Urinary bladder (tissue), 4 donors: ENCODE data around the gene WFDC5. TPM values are rescaled to one million over a fixed set of nuclear protein-coding genes. Genes with fewer than 3 reads are reported as not detected.

ENCODE experiments used
- DNase-seq: peaks from one replicate; pipeline ENCODE4 v3.0.0-alpha.2; 2015; ENCODE audit errors: extremely low spot score
- H3K27ac ChIP-seq: one replicate; pipeline ENCODE4 v1.5.1; 2013; ENCODE audit warnings: low read depth, mild to moderate bottlenecking, moderate library complexity
- H3K36me3 ChIP-seq: one replicate; pipeline ENCODE4 v1.6.1; 2013; ENCODE audit warnings: mild to moderate bottlenecking, moderate library complexity; ENCODE audit not compliant: insufficient read depth
- H3K4me1 ChIP-seq: one replicate; pipeline ENCODE4 v1.6.1; 2013; ENCODE audit warnings: mild to moderate bottlenecking, moderate library complexity; ENCODE audit not compliant: insufficient read depth
- H3K4me3 ChIP-seq: one replicate; pipeline ENCODE4 v1.5.1; 2013; ENCODE audit warnings: low read depth, low read length
- WGBS: extraction: QIAGEN DNeasy Blood & Tissue Kit; methylation state at CpG from one replicate; pipeline ENCODE4 v1.1.7; 2013; 5-methylcytosine and 5-hydroxymethylcytosine counted together
- polyA plus RNA-seq: library from polyadenylated mRNA; stranded (reverse); fragments of 200-250 nt; gene quantifications from one replicate; pipeline ENCODE4 v1.2.3, GENCODE V29; 2013
- total RNA-seq: library from RNA; depleted of rRNA; stranded (reverse); fragments of >200 nt; gene quantifications from one replicate; pipeline ENCODE4 v1.2.3, GENCODE V29; 2014
- donor health status: healthy with polysubstance abuse.
- donor health status: healthy.

WFDC5 gene
- total and polyA plus RNA-seq, 2 donors: 0.26 to 0.27 TPM

DNA sequence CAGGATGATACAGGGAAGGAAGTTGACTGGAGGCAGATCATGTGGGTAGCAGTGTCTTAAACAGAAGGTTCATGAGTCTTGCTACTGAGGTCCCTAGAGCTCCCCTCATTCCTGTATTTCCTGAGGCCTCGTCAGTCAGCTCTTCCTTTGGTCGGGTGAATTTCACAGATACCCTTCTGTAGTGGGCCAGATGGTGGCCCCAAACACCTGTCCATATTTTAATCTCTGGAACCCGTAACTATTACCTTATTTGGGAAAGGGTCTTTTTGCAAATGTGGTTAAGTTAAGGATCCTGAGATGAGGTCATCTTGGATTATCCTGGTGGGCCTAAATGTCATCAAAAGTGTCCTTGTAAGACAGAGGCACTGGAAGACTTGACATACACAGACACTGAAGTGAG, 23.6 kb downstream of the WFDC5 start:
- WGBS: 87% methylated on average over 3 of the region's 3 CpGs
- H3K4me3 ChIP-seq: no peak overlapping the region
- H3K4me1 ChIP-seq: no peaks in the 10 kb centered on the region
- DNase-seq: no peak
- H3K27ac ChIP-seq: no peak overlapping the region
- no peaks in the 10 kb centered on the region for H3K36me3 ChIP-seq

DNA sequence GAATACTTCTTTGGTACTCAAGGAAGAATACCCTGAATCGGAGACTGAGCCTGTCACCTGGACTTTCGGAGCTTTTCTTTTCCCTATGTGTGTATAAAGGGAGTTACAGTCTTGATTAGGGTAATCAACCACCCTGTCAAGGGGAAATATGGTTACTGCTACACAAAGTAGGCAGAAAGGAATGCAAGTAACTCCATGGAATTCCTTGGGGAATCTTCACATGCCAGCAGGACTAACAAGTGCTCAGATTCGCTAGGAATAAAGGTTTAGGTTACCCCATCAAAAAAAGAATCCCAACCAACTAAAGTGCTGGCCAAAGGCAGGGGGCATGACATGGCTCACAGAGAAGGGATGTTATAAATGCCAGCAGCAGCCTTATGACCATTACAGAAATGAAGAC, 24.5 kb downstream of the WFDC5 start:
- DNase-seq: no peak
- Histone ChIP-seq H3K4me3 (no peak overlapping the region), H3K4me1 (no peaks in the 10 kb centered on the region), H3K27ac (no peak overlapping the region), H3K36me3 (no peaks in the 10 kb centered on the region)
- 92% methylated on average over 3 of the region's 3 CpGs for WGBS

DNA sequence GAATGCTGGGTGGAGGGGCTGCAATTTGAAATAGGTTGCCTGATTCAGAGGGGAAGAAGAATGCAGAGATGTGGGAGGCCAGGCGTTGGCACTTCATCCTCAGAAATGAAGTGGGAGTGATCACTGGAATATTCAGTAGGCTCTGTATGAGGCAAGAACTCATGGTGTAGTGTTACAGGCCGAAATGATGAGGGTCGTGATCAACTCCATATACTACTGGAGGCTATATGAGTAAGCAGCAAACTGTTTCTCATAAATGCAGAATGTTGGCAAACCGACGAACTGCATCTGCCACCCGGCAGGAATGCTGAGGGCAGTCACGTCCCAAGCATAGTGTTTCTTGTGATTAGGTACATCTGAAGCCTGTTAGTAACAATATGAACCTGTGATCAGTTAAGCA, 26.7 kb downstream of the WFDC5 start:
- Histone ChIP-seq H3K4me3 (no peak overlapping the region), H3K4me1 (no peaks in the 10 kb centered on the region), H3K36me3 (no peaks in the 10 kb centered on the region), H3K27ac (no peak overlapping the region)
- no peak for DNase-seq
- 69% methylated on average over 7 of the region's 7 CpGs for WGBS

DNA sequence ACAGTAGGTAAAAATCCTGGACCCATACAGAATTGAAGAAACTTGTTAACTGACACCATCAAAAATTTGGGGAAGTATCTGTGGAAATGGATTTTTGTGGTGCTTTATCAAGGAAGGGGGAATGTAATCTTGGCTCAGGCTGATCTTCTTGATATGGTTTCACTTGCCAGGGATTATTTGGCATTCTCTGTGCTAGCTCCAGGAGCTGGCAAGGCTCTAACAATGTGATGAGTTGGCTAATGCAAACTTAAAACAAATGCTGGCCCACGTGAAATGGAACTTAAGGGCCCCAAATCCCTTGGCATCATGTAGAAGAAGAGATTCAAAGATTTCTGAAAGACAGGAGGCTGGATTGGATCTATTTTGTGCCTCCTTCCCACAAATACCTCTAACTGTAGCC, 27.2 kb downstream of the WFDC5 start:
- H3K27ac ChIP-seq: no peak overlapping the region
- no peaks in the 10 kb centered on the region for H3K36me3 ChIP-seq
- H3K4me1 ChIP-seq: no peaks in the 10 kb centered on the region
- 50% methylated on average over 1 of the region's 1 CpG for WGBS
- no peak for DNase-seq
- H3K4me3 ChIP-seq: no peak overlapping the region

DNA sequence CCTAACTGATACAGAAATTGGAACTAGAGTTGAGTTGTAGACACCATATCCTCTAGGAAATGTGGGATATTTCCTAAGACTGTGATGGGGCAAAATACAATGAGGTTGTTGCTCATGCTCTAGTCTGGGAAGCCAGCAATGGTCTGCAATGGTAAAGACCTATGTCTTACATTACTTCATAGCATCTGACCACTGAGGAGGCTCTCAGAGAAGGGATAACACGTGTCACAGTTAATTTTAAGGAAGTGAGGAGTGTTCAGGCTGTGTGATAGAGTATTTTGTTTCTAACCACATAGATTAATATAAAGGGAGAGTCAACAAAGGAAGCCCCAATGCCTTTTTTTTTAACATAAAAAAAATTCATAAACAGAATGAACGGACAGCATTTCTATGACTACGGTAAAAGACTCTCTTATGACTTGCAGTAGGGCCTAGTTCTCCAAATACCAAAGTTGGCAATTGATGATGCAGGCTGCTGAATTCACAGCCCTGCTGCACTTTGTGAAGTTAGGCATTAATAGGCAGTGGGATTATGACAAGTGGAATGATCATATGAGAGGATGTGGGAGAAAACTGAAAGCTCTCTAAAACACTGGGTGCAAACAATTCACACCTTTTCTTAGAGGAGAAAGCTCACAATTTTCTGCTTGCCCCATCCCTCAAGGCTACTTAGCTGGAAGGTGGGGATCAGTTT, 27.7 kb downstream of the WFDC5 start:
- no peaks in the 10 kb centered on the region for H3K36me3 ChIP-seq
- 81% methylated on average over 3 of the region's 3 CpGs for WGBS
- DNase-seq: no peak
- no peak overlapping the region for H3K4me3 ChIP-seq
- H3K4me1 ChIP-seq: no peaks in the 10 kb centered on the region
- no peak overlapping the region for H3K27ac ChIP-seq

DNA sequence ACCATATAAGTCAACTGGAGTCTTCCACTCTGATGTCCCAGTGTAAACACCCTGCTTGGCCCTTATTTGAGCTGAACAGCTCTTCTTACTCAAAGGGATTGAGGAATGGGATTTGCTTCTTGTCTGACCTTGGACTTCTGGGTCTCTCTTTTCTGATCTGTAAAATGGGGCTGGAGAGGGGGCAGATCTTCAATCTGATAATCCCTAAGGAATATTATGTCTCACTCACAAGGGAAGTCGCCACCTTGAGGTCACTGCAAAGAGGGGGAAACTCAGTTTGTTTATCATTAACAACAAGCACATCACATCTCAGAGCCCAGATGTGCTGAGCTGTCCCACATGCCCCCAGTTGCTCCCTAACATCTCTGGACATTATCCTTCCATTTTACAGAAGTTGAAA, 29.1 kb downstream of the WFDC5 start:
- Histone ChIP-seq H3K36me3 (no peaks in the 10 kb centered on the region), H3K27ac (no peak overlapping the region), H3K4me3 (no peak overlapping the region), H3K4me1 (no peaks in the 10 kb centered on the region)
- DNase-seq: no peak
- WGBS: 91% methylated on average over 1 of the region's 1 CpG

DNA sequence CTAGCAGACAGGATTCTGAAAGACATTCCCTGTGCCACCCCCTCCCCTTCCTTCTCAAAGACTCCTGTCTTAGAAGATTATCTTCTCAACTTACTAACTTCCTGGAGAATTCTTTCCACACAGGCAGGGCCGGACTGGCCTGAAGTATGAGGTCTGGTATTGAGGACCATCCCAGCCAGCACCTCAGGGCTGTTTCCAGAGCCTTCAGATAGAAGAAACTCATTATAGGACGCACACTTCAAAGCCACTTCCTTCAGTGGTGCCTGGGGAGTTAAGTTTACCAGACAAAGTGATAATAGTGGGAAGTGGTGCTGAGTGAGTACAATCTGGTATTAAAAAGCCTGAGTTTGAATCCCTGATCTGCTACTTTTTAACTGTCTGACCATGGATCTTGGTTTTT, 29.7 kb downstream of the WFDC5 start:
- Histone ChIP-seq H3K4me3 (no peak overlapping the region), H3K27ac (no peak overlapping the region), H3K36me3 (no peaks in the 10 kb centered on the region), H3K4me1 (no peaks in the 10 kb centered on the region)
- WGBS: 47% methylated on average over 2 of the region's 2 CpGs
- no peak for DNase-seq

DNA sequence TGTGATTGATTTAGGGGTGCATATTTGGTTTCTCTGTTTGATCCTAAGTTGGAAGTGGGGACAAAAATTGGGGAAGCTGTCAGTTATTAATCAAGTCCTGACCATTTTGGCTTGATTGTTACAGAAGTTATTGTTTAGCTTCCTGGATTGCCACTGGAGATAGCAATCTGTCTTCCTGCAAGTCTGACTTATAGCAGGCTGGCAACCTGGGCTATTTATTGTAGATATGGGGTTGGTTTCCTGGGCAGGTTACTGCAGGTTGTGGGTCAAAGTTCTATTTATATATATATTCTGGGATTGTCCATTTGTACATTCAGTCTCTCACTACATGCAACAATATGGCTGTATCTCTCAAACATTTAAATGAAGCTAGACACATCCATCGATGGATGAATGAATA, 31.8 kb downstream of the WFDC5 start:
- no peak overlapping the region for H3K4me3 ChIP-seq
- no peak overlapping the region for H3K27ac ChIP-seq
- no peaks in the 10 kb centered on the region for H3K36me3 ChIP-seq
- WGBS: 95% methylated on average over 1 of the region's 1 CpG
- no peaks in the 10 kb centered on the region for H3K4me1 ChIP-seq
- no peak for DNase-seq

DNA sequence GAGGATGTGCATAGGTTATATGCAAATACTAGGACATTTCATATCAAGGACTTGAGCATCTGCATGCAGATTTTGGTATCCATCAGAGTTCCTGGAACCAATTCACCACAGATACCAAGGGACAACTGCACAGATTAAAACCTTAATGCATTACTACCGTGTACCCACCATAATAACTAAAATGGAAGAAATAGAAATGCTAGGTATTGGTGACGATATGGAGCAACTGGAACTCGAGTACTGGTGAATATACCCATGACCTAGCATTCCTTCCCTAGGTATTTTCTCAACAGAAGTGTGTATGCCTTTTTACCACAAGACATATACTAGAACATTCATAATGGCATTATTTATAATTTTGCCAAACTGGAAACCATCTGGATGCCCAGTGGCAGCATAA, 32.5 kb downstream of the WFDC5 start:
- no peak overlapping the region for H3K27ac ChIP-seq
- no peak for DNase-seq
- WGBS: 99% methylated on average over 3 of the region's 3 CpGs
- no peaks in the 10 kb centered on the region for H3K4me1 ChIP-seq
- no peak overlapping the region for H3K4me3 ChIP-seq
- H3K36me3 ChIP-seq: no peaks in the 10 kb centered on the region

DNA sequence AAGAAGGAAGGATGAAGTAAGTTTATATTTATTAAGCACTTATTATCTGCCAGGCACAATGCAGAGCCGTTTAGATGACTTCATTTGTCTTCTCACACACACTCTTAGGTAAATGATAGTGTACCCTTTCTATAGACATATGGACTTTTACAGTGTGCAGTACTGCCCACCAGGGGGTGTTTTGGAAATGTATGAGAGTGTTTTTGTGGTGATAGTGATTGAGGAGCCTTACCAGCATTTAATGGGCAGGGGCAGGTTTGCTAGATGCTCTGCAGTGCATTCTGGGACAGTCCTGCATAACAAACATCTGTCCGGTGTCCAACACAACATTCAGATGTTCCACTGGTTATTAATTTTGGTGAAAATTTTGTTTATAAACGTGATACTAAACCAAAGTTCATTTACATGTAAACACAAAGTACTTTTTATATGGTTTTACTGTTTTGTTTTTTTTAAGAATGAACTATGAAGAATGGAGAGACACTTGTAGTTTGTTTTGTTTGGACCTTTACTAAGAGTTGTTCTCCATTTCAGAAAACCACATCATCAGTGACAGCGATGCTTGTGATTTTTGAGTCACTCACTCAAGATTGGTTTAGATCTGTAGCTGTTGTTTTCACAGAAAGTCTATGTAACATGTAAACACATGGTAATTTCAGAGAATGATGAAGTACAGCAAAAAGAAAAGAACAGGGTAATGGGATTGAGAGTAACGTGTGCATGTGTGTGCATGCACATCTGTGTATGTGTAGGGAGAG, 33.9 kb downstream of the WFDC5 start:
- Histone ChIP-seq H3K4me3 (no peak overlapping the region), H3K4me1 (no peaks in the 10 kb centered on the region), H3K36me3 (no peaks in the 10 kb centered on the region), H3K27ac (no peak overlapping the region)
- no peak for DNase-seq
- WGBS: 78% methylated on average over 5 of the region's 5 CpGs

DNA sequence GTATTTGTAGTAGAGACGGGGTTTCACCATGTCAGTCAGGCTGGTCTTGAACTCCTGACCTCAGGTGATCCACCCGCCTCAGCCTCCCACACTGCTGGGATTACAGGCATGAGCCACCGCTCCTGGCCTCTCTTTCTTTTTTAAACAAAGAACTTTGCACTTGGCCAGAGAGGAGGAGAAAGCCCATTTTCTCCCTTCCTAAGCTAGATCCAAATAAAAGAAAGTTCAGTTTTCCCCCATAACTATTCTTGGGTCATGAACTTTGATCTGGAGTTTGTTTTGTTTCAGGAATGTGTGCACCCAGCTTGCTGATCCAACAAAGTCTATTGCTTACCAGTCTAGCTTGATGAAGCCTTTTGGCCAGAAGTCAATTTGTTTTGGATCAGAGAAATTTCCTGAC, 37.4 kb downstream of the WFDC5 start:
- Histone ChIP-seq H3K27ac (no peak overlapping the region), H3K36me3 (peaks cover 7% of the 10 kb centered on the region), H3K4me1 (no peaks in the 10 kb centered on the region), H3K4me3 (no peak overlapping the region)
- WGBS: 87% methylated on average over 3 of the region's 3 CpGs
- no peak for DNase-seq

DNA sequence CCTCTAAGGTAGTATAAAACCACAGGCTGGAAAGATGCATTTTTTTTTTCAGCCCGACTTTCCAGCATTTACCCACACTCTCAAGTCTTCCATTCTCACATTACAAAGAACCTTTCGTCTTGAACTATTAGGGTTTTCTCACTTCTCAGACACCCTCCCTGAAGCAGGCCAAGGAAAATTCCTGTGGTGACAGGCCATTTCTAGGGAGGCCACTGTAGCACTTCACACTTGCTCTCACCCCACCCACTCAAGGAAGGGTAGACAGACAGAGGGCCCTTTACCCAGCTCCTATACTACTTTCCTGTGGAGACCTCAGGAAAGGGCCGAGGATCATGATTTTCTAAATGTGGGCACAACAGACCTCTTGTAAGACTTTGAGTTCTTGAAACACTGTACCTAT, 41.8 kb downstream of the WFDC5 start:
- H3K27ac ChIP-seq: no peak overlapping the region
- no peak for DNase-seq
- H3K4me3 ChIP-seq: no peak overlapping the region
- peaks cover 2% of the 10 kb centered on the region for H3K4me1 ChIP-seq
- H3K36me3 ChIP-seq: peaks cover 9% of the 10 kb centered on the region
- 89% methylated on average over 3 of the region's 3 CpGs for whole genome bisulfite sequencing

DNA sequence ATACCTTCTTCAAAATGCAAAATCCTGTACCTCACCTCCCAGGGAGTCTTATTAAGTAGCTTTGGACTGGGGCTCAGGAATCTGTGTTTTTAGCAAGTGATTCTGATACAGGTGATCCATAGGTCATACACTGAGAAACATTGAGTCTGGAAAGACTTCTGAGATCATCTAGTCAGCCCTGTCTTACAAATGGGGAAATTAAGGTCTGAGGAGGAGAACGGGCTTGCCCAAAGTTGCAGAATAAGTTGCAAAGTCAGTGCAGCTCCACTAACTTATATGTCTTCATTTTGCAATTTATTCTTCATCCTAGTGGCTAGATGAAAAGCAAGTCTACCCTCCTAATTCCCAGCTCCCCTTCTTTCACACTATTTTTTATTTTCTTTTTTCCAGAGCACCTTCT, 42.9 kb downstream of the WFDC5 start:
- 95% methylated on average over 1 of the region's 1 CpG for WGBS
- no peak for DNase-seq
- no peak overlapping the region for H3K27ac ChIP-seq
- H3K36me3 ChIP-seq: peaks cover 9% of the 10 kb centered on the region
- no peak overlapping the region for H3K4me3 ChIP-seq
- peaks cover 2% of the 10 kb centered on the region for H3K4me1 ChIP-seq

DNA sequence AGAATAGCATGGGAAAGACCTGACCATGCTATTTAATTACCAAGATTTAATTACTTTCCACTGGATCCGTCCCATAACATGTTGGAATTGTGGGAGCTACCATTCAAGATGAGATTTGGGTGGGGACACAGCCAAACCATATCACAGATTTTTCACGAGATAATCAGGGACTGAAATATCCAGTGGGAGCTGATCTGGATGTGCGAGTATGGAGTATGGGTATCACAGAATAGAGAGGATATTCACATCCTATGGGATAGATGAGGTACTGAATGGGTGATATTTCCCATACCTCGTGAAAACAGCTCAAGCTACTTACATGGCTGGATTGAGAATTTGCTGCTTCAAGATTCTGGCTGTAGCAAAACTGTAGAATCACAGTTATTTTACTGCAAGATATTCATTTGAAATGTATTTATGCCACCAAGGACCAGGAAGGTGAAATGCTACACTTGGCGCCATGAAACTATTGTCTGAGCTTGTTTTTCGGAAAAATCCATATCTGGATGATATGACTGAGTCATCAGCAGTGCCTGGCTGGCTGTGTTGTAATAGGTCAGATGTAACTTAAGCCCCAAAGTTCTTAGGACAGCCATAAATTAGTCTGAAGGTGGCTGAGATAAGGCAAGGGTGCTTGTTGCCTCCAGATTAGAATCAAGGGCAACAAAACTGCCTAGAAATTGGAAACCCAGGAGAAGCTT, 43.9 kb downstream of the WFDC5 start:
- H3K27ac ChIP-seq: no peak overlapping the region
- DNase-seq: no peak
- 91% methylated on average over 6 of the region's 6 CpGs for WGBS

More for the DNA sequence above, 43.9 kb downstream of the WFDC5 start:
- H3K4me3 ChIP-seq: no peak overlapping the region
- peaks cover 9% of the 10 kb centered on the region for H3K36me3 ChIP-seq
- peaks cover 2% of the 10 kb centered on the region for H3K4me1 ChIP-seq
